ENCODE results near the gene MAP2K5.

DNA sequence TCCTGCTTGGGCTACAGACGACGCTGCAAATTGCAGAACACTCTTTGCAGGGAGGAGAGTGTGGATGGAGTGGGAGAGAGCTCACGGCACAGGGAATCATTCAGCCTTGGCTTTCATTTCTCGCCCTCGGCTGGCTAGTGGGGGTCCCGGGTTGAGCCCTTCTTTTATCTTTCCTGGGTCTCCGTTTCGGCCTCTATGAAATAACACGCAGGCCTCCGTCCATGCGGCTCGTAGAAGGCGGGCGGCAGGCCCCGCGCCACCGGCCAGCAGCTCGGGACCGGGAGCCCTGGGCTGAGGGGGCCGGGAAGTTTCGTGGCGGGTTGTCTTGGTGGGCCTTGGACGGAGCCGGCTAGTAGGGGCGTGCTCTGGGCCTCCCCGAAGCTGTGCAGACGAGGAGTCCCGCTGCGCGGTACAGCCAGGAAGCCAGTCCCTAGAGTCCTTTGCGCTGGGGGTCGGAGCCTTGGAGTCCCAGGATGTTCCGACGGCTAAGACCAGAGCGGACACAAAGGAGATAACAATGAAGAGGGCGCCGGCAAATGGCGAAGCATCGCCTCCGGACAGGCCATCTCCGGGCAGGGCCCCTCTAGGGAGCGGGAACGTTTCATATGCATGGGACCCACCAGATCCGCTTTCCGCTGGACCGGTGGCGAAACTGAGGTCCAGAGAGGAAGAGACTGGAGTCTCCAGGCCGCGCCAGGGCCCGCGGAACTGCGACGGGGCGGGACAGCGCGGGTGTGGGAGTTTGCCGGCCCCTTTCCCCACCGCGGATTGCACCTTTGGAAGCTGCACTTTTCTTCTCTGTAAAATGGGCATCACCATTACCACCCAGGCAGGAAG is 293.0 kb downstream of the MAP2K5 start:
- TF ChIP-seq, protein P1, sequence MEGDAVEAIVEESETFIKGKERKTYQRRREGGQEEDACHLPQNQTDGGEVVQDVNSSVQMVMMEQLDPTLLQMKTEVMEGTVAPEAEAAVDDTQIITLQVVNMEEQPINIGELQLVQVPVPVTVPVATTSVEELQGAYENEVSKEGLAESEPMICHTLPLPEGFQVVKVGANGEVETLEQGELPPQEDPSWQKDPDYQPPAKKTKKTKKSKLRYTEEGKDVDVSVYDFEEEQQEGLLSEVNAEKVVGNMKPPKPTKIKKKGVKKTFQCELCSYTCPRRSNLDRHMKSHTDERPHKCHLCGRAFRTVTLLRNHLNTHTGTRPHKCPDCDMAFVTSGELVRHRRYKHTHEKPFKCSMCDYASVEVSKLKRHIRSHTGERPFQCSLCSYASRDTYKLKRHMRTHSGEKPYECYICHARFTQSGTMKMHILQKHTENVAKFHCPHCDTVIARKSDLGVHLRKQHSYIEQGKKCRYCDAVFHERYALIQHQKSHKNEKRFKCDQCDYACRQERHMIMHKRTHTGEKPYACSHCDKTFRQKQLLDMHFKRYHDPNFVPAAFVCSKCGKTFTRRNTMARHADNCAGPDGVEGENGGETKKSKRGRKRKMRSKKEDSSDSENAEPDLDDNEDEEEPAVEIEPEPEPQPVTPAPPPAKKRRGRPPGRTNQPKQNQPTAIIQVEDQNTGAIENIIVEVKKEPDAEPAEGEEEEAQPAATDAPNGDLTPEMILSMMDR (conservative IDR thresholded peaks at IDR 0.05; ENCODE audit: low read length): no peak
- TF ChIP-seq EZH2phosphoT487 (IDR thresholded peaks at IDR 0.05; ENCODE audit: borderline replicate concordance): no peak
